Peyer's patch (tissue), 4 donors: Measurements from ENCODE around the gene CYB5RL. TPM values are rescaled to one million over a fixed set of nuclear protein-coding genes. Genes with fewer than 3 reads are reported as not detected.

Experiments used
- DNase-seq, 3 donors: peaks; one replicate each; pipeline ENCODE4 v3.0.0-alpha.2; 2017 to 2019
- H3K27ac ChIP-seq, 4 donors: fragments of 200-600 bp; sonication (generic); one replicate each; pipeline ENCODE4 v1.5.1; 2016 to 2019
- H3K27me3 ChIP-seq, 2 donors: fragments of 200-600 bp; sonication (generic); one replicate each; pipeline ENCODE4 v1.5.1; 2019
- H3K36me3 ChIP-seq, 3 donors: fragments of 200-600 bp; sonication (generic); one replicate each; pipeline ENCODE4 v1.5.1; 2016 to 2019
- H3K4me1 ChIP-seq, 4 donors: fragments of 200-600 bp; sonication (generic); one replicate each; pipeline ENCODE4 v1.5.1; 2016 to 2019
- H3K4me3 ChIP-seq, 4 donors: fragments of 200-600 bp; sonication (generic); 1 replicate in 3 of 4; 2 replicates in 1 of 4; pipeline ENCODE4 v1.5.1; 2016 to 2019; ENCODE audit warnings: mild to moderate bottlenecking in 1 of 4
- H3K9me3 ChIP-seq, 4 donors: fragments of 200-600 bp; sonication (generic); one replicate each; pipeline ENCODE4 v1.5.1; 2016 to 2019; ENCODE audit warnings: mild to moderate bottlenecking in 1 of 4
- POLR2A ChIP-seq, 2 donors: fragments of 450-650 bp; IDR thresholded peaks; one replicate each; pipeline ENCODE4 v1.5.1; 2017; ENCODE audit warnings: antibody characterized with exemption in 2 of 2, mild to moderate bottlenecking in 2 of 2, moderate library complexity in 2 of 2
- total RNA-seq, 4 donors: library from RNA; depleted of rRNA; stranded (reverse); fragments of >200 nt; gene quantifications; one replicate each; pipeline ENCODE4 v1.1.0, GENCODE V29; 2016
- TF ChIP-seq, protein P1 (sequence below), 6 experiments: fragments of 450-650 bp in 4 of 6; fragments of 200-600 bp in 2 of 6; sonication (generic) in 1 of 6; IDR thresholded peaks; one replicate each; pipeline ENCODE4 v1.5.1; 2017 to 2019; ENCODE audit warnings: antibody characterized with exemption in 6 of 6, mild to moderate bottlenecking in 3 of 6, moderate library complexity in 1 of 6

Gene CYB5RL
- total RNA-seq, 4 donors from 2014 or later: 3.9 to 11.5 (median 6.9) TPM

- Histone ChIP-seq H3K4me1 (peaks cover 0 to 1% (median 0%) of the 10 kb centered on the region in 4 donors), H3K4me3 (no peak overlapping the region), H3K9me3 (no peaks in the 10 kb centered on the region), H3K27ac (no peak overlapping the region), H3K36me3 (peaks cover 0 to 75% (median 0%) of the 10 kb centered on the region in 3 donors), H3K27me3 (no peaks in the 10 kb centered on the region)
- no peak for DNase-seq
- TF ChIP-seq POLR2A (IDR thresholded peaks at IDR 0.05): no peak
- TF ChIP-seq, protein P1, sequence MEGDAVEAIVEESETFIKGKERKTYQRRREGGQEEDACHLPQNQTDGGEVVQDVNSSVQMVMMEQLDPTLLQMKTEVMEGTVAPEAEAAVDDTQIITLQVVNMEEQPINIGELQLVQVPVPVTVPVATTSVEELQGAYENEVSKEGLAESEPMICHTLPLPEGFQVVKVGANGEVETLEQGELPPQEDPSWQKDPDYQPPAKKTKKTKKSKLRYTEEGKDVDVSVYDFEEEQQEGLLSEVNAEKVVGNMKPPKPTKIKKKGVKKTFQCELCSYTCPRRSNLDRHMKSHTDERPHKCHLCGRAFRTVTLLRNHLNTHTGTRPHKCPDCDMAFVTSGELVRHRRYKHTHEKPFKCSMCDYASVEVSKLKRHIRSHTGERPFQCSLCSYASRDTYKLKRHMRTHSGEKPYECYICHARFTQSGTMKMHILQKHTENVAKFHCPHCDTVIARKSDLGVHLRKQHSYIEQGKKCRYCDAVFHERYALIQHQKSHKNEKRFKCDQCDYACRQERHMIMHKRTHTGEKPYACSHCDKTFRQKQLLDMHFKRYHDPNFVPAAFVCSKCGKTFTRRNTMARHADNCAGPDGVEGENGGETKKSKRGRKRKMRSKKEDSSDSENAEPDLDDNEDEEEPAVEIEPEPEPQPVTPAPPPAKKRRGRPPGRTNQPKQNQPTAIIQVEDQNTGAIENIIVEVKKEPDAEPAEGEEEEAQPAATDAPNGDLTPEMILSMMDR (IDR thresholded peaks at IDR 0.05): no peak
Measured at GRCh38 chr1:54207287-54207686, 7.5 kb upstream of the CYB5RL start.

- no peak for TF ChIP-seq POLR2A (IDR thresholded peaks at IDR 0.05)
- TF ChIP-seq, protein P1 (IDR thresholded peaks at IDR 0.05): no peak
- H3K4me3 ChIP-seq: no peak overlapping the region
- no peaks in the 10 kb centered on the region for H3K27me3 ChIP-seq
- no peak for DNase-seq
- peaks cover 0 to 45% (median 0%) of the 10 kb centered on the region in 3 donors for H3K36me3 ChIP-seq
- H3K27ac ChIP-seq: no peak overlapping the region
- no peaks in the 10 kb centered on the region for H3K9me3 ChIP-seq
- H3K4me1 ChIP-seq: peaks cover 5 to 21% (median 8%) of the 10 kb centered on the region in 4 donors
Measured at GRCh38 chr1:54204199-54204598, 4.4 kb upstream of the CYB5RL start.

- H3K27ac ChIP-seq: peak overlapping the region; percentile 66 to 86 (median 72)
- peak overlapping the region; percentile 81 to 97 (median 90) for H3K4me3 ChIP-seq
- peaks cover 5 to 24% (median 10%) of the 10 kb centered on the region in 4 donors for H3K4me1 ChIP-seq
- DNase-seq: no peak
- peaks cover 0 to 15% (median 0%) of the 10 kb centered on the region in 3 donors for H3K36me3 ChIP-seq
- TF ChIP-seq POLR2A (IDR thresholded peaks at IDR 0.05): no peak
- TF ChIP-seq, protein P1 (IDR thresholded peaks at IDR 0.05): no peak
- H3K27me3 ChIP-seq: no peaks in the 10 kb centered on the region
- H3K9me3 ChIP-seq: no peaks in the 10 kb centered on the region
Measured at GRCh38 chr1:54200519-54200997, 728 bp upstream of the CYB5RL start.

- H3K9me3 ChIP-seq: no peaks in the 10 kb centered on the region
- H3K4me3 ChIP-seq: peak overlapping the region; percentile 81 to 97 (median 90)
- no peak for DNase-seq
- peaks cover 5 to 24% (median 10%) of the 10 kb centered on the region in 4 donors for H3K4me1 ChIP-seq
- no peaks in the 10 kb centered on the region for H3K27me3 ChIP-seq
- H3K36me3 ChIP-seq: peaks cover 0 to 8% (median 0%) of the 10 kb centered on the region in 3 donors
- no peak for TF ChIP-seq POLR2A (IDR thresholded peaks at IDR 0.05)
- TF ChIP-seq, protein P1 (IDR thresholded peaks at IDR 0.05): no peak
- H3K27ac ChIP-seq: peak overlapping the region; percentile 48 to 86 (median 72)
Measured at GRCh38 chr1:54199151-54199764, 572 bp downstream of the CYB5RL start.

GRCh38 chr1:54193453-54193852 is 6.4 kb downstream of the CYB5RL start:
- H3K27me3 ChIP-seq: no peaks in the 10 kb centered on the region
- H3K27ac ChIP-seq: no peak overlapping the region
- no peaks in the 10 kb centered on the region for H3K4me1 ChIP-seq
- H3K4me3 ChIP-seq: no peak overlapping the region
- H3K9me3 ChIP-seq: no peaks in the 10 kb centered on the region
- H3K36me3 ChIP-seq: peaks cover 0 to 24% (median 0%) of the 10 kb centered on the region in 3 donors
- TF ChIP-seq, protein P1 (IDR thresholded peaks at IDR 0.05): no peak
- TF ChIP-seq POLR2A (IDR thresholded peaks at IDR 0.05): no peak
- DNase-seq: no peak
